Stimulated activated CD4-positive, alpha-beta T cell treated with anti-CD3 and anti-CD28 coated beads, Interleukin-1b, Interleukin-23, amount 100 ng/mL, for 1 hour (primary cell): Measurements from ENCODE around the gene HPSE2.

Source experiments
- DNase-seq, 2 donors: peaks; one replicate each; pipeline ENCODE4 v3.0.0-alpha.2; 2020; ENCODE audit warnings: low read depth in 2 of 2

HPSE2 gene

GRCh38 chr10:98463976-98464754 is 771.5 kb downstream of the HPSE2 start:
- DNase-seq, result no peak

- no peak for DNase-seq
Measured at GRCh38 chr10:98463016-98463415, 772.6 kb downstream of the HPSE2 start.

DNA sequence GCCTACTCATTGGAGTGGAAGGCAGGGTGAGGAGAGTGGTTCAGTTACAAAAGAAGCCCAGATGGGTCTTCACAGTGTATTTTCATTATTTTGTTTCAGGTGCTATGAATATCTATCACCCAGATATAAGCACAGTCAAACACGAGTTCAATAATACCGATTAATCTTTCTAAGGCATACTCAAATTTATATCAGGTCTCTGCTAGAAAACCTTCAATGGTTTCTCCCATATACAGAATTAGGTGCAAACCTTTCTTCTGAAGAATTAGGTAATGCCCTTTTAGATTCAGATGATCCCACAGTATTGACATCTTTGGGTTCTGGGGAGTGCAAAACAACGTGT is 774.2 kb downstream of the HPSE2 start:
- DNase-seq, result no peak

GRCh38 chr10:98460837-98461499 is 774.7 kb downstream of the HPSE2 start:
- DNase-seq, result no peak

- DNase-seq, result no peak
Measured at GRCh38 chr10:98458809-98459784, 776.6 kb downstream of the HPSE2 start.

- no peak for DNase-seq
Measured at GRCh38 chr10:98457721-98458120, 777.9 kb downstream of the HPSE2 start.

GRCh38 chr10:98456686-98457482 is 778.8 kb downstream of the HPSE2 start:
- DNase-seq, result no peak

DNA sequence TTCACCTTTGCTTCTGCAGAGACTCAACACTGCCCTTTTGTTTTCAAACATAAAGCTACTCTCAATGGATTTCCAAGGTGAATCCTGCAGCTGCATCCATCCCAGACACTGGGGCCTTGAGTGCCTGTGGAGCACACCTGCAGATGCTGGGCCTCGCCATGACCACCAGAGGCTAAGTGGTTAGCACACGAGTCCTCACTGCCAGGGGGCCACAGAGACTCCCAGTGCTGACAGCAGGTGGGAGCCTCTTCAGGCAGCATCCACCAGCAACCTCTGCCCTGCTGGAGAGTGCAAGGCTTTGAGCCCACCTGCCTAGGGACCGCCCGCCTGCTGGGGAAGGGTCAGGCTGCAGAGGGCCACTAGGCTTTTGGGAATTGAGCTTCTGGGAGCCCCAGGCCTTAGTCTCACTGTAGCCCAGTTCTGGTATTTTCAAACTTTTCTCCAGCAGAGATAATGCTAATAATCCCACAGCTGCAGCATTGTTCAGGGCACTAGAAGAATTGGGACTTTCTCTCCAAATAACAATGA is 779.5 kb downstream of the HPSE2 start:
- DNase-seq, result no peak

GRCh38 chr10:98453729-98454128 is 781.9 kb downstream of the HPSE2 start:
- no peak for DNase-seq

DNA sequence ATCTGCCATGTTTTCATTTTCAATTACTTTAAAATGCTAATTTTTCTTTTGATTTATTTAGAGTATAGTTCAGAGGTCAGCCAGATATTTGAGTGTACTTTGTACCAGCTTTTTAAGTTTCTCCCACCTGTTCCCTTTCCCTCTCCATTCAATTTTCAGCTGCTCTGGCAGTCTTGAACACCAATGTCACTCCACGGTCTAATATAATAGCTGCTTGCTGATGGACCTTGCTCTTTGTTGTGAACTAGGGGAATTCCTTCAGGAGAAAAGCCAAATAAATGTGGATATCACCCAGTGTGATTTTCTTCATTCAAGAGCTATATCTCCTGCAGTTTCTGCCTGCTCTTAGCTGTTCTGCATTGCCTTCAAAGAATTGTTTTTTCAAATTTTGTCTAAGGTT is 785.0 kb downstream of the HPSE2 start:
- DNase-seq, result no peak

GRCh38 chr10:98449287-98449686 is 786.4 kb downstream of the HPSE2 start:
- no peak for DNase-seq

- DNase-seq, result peak; percentile 45 to 71
Measured at GRCh38 chr10:98446661-98447221, 788.9 kb downstream of the HPSE2 start, which contains the start of gene HPS1. HPS1 (minus strand) TSS chr10:98446935; CDS start chr10:98443240, 3,695 bp downstream.

- DNase-seq, result no peak
Measured at GRCh38 chr10:98446151-98446660, 789.4 kb downstream of the HPSE2 start.

- no peak for DNase-seq
Measured at GRCh38 chr10:98445200-98445812, 790.3 kb downstream of the HPSE2 start.

DNA sequence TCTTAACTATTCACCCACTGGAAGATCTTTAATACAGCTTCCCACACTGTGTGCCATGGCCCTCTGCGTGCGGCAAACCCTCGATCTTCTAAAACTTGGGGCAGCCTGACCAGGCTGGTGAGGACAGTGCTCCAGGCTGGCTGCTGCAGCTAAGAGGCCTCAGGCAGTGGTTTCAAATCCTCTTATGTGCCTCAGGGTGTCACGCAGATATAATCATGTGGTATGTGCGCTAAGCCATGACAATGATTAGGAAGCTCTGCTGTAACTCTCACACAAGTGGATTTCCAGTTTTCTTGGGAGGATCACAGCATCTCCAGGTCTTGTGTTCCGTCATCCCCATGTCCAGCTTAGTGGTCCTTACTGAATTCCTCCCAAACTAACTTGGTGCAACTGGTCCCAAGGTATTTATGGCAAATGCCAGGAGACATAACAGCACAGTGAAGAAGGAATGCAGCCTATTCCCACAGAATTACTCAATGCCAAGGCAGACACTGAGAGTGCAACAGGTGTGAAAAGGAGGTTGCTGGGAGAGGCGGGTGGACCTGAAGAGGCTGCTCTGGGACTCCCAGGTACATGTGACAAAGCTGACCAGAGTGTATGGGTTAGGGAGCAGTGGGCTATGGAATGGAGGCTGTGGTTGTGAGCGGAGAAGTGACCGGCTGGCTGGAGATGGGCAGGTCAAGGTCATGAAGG is 791.2 kb downstream of the HPSE2 start:
- no peak for DNase-seq

DNA sequence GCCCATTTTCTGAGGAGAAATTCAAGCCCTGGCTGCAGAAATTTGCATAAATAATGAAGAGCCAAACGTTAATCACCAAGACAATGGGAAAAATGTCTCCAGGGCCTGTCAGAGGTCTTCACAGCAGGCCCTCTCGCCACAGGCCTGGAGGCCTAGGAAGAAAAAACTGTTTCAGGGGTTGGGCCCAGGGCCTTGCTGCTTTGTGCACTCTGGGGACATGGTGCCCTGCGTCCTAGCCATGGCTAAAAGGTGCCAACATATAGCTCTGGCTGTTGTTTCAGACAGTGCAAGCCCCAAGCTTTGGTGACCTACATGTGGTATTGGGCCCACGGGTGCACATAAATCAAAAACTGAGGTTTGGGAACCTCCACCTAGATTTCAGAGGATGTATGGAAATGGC is 796.9 kb downstream of the HPSE2 start:
- DNase-seq, result no peak

- no peak for DNase-seq
Measured at GRCh38 chr10:98436704-98437103, 798.9 kb downstream of the HPSE2 start.

- no peak for DNase-seq
Measured at GRCh38 chr10:98435178-98435577, 800.5 kb downstream of the HPSE2 start.
